NCI-H2196 (cell line): ENCODE measurements around the gene CILP2.

ENCODE experiments used
- DNase-seq: peaks from one replicate; lab custom pipeline; 2025; ENCODE audit not compliant: unreplicated experiment; lab: John Stamatoyannopoulos, UW

CILP2 gene

GRCh38 chr19:19543640-19544039, 5.6 kb downstream of the CILP2 start:
- no peak for DNase-seq

GRCh38 chr19:19544257-19544953, 6.3 kb downstream of the CILP2 start:
- DNase-seq: no peak

GRCh38 chr19:19544954-19545591, 7.0 kb downstream of the CILP2 start:
- DNase-seq: no peak

GRCh38 chr19:19545707-19546106, 7.6 kb downstream of the CILP2 start:
- DNase-seq: no peak

- no peak for DNase-seq
Observed at GRCh38 chr19:19546751-19547162, 8.7 kb downstream of the CILP2 start.

GRCh38 chr19:19547674-19548336, 9.7 kb downstream of the CILP2 start:
- DNase-seq: no peak

- no peak for DNase-seq
Observed at GRCh38 chr19:19548915-19549759, 11.1 kb downstream of the CILP2 start.

GRCh38 chr19:19549804-19550464, 11.9 kb downstream of the CILP2 start:
- no peak for DNase-seq

GRCh38 chr19:19550485-19550929, 12.4 kb downstream of the CILP2 start:
- DNase-seq: no peak

- DNase-seq: no peak
Observed at GRCh38 chr19:19550972-19551852, 13.1 kb downstream of the CILP2 start.

GRCh38 chr19:19551853-19552192, 13.8 kb downstream of the CILP2 start:
- no peak for DNase-seq

- no peak for DNase-seq
Observed at GRCh38 chr19:19552798-19553197, 14.7 kb downstream of the CILP2 start.

- DNase-seq: no peak
Observed at GRCh38 chr19:19553670-19554069, 15.6 kb downstream of the CILP2 start.

GRCh38 chr19:19554074-19555023, 16.3 kb downstream of the CILP2 start:
- peak; percentile 30 for DNase-seq

GRCh38 chr19:19558055-19558454, 20.0 kb downstream of the CILP2 start:
- DNase-seq: no peak

- DNase-seq: no peak
Observed at GRCh38 chr19:19558636-19559035, 20.6 kb downstream of the CILP2 start.

GRCh38 chr19:19559931-19560330, 21.9 kb downstream of the CILP2 start:
- DNase-seq: no peak

- no peak for DNase-seq
Observed at GRCh38 chr19:19561946-19562664, 24.0 kb downstream of the CILP2 start.
